22Rv1 (cell line): ENCODE data around the gene CRYAA.
"Not testable (repeated sequence)": the region's sequence is repeated elsewhere in the genome, so short reads cannot be mapped to it uniquely, and the experiment has no call there.

ENCODE experiments used
- ZFX ChIP-seq: fragments of 450-650 bp; IDR thresholded peaks from 2 replicates; pipeline ENCODE4 v1.6.1; 2017; ENCODE audit warnings: antibody characterized with exemption, borderline replicate concordance
- TF ChIP-seq, protein P1 (sequence below): fragments of 450-650 bp; IDR thresholded peaks from 2 replicates; pipeline ENCODE4 v1.5.1; 2017; ENCODE audit warnings: mild to moderate bottlenecking

DNA sequence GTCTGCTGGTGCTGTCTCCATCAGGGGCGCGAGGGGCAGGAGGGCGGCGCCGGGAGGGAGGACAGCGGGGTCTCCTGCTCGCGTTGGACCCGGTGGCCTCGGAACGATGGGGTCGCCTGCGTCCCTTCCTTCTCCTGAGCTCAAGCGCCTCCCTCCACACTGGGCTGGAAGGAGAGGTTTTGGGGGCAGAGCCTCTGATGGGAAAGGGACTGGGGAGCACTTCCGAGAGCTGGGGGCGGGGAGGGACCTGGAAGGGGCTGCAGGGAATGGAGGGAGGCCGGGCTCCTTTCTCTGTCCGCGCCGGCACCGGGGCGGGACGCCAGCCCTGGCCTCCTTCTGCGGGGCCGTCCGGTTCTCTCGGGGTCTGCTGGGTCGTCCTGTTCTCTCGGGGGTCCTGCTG is 4.0 kb downstream of the CRYAA start:
- TF ChIP-seq, protein P1, sequence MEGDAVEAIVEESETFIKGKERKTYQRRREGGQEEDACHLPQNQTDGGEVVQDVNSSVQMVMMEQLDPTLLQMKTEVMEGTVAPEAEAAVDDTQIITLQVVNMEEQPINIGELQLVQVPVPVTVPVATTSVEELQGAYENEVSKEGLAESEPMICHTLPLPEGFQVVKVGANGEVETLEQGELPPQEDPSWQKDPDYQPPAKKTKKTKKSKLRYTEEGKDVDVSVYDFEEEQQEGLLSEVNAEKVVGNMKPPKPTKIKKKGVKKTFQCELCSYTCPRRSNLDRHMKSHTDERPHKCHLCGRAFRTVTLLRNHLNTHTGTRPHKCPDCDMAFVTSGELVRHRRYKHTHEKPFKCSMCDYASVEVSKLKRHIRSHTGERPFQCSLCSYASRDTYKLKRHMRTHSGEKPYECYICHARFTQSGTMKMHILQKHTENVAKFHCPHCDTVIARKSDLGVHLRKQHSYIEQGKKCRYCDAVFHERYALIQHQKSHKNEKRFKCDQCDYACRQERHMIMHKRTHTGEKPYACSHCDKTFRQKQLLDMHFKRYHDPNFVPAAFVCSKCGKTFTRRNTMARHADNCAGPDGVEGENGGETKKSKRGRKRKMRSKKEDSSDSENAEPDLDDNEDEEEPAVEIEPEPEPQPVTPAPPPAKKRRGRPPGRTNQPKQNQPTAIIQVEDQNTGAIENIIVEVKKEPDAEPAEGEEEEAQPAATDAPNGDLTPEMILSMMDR: not testable (repeated sequence)
- TF ChIP-seq ZFX: not testable (repeated sequence)
